ENCODE measurements around the gene ATP6V0E2. TPM values are rescaled to one million over a fixed set of nuclear protein-coding genes. Genes with fewer than 3 reads are reported as not detected.

Gene ATP6V0E2
- total RNA-seq, 1 experiment from 2014 or later: 28.8 TPM

DNA sequence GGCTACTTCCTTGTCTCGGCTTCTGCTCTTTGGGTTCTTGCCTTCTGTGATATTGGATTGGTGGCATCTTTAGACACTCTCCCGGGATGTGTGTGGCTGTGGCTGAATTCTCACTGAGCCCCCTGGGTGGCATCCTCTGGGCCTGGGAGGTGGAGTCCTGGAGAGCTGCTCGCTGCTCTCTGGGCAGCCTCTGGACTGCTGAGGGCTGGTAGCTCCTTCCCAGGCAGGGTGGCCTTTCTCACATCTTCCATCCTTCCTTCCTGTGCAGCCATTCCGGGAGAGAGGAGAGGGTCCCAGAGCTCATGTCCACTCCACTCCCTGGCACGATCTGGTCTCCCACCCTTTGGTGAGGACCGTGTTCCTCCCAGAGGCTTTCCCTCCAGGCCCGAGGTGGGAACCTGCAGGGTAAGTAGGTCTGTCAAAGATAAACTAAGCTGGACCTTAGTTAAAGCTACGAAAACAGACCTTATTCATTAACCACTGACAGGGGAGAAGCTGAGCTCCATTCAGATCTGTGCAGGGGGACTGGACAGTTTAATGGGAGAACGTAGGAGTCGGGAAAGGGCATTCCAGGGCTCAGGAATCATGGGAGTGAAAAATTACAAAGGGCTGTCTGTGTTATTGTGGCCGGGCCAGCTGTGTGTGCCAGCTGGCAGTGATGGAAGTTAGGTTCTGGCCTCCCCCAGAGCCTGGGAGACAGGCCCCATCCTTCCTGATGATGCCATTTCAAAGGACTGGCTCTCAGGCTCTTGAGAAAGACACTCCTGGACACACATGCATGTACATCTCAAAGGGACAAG lies 8.7 kb downstream of the ATP6V0E2 start:
- TF ChIP-seq, protein P1, sequence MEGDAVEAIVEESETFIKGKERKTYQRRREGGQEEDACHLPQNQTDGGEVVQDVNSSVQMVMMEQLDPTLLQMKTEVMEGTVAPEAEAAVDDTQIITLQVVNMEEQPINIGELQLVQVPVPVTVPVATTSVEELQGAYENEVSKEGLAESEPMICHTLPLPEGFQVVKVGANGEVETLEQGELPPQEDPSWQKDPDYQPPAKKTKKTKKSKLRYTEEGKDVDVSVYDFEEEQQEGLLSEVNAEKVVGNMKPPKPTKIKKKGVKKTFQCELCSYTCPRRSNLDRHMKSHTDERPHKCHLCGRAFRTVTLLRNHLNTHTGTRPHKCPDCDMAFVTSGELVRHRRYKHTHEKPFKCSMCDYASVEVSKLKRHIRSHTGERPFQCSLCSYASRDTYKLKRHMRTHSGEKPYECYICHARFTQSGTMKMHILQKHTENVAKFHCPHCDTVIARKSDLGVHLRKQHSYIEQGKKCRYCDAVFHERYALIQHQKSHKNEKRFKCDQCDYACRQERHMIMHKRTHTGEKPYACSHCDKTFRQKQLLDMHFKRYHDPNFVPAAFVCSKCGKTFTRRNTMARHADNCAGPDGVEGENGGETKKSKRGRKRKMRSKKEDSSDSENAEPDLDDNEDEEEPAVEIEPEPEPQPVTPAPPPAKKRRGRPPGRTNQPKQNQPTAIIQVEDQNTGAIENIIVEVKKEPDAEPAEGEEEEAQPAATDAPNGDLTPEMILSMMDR (IDR thresholded peaks at IDR 0.05; ENCODE audit: unreplicated experiment): no peak
- no TSS peak for BruUV-seq (replicated peaks)
- Mint-ChIP-seq H3K4me1 (ENCODE audit: low read depth, unreplicated experiment) (peaks cover 14% of the 10 kb centered on the region), H3K4me3 (ENCODE audit: low read depth, unreplicated experiment) (no peak overlapping the region), H3K27me3 (ENCODE audit: unreplicated experiment) (no peaks in the 10 kb centered on the region), H3K36me3 (ENCODE audit: insufficient read depth, unreplicated experiment) (no peaks in the 10 kb centered on the region), H3K9me3 (ENCODE audit: low read depth, unreplicated experiment) (no peaks in the 10 kb centered on the region), H3K27ac (ENCODE audit: unreplicated experiment) (no peak overlapping the region)
- CTCF ChIA-PET: no interaction called here
- no peak for DNase-seq
- intact Hi-C loops (cut with micrococcal nuclease; ENCODE audit: unreplicated experiment): loop anchor here (2.0 kb wide), 1 partner anchor 394 kb away; no protein-coding TSS in a partner anchor

DNA sequence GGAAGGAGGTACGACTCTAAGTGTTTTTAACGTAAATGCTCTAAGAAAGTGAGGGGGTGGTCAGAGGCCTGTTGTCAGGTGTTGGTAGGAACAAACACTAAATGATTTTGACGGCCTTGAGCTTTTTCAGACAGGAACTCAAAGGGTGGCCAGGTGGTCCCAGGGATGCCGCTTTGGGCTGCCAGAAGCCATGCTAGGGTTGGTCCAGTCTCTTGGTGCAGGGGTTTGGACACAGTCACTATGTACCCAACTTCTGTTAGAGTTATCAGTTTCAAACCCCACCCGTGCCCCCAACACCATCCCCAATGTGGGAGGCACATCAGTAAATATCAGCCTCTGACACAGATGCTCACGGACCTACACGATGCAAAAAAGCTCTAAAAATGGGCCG lies 9.3 kb downstream of the ATP6V0E2 start:
- no peaks in the 10 kb centered on the region for H3K9me3 Mint-ChIP-seq (ENCODE audit: low read depth, unreplicated experiment)
- DNase-seq: no peak
- peaks cover 14% of the 10 kb centered on the region for H3K4me1 Mint-ChIP-seq (ENCODE audit: low read depth, unreplicated experiment)
- H3K27ac Mint-ChIP-seq (ENCODE audit: unreplicated experiment): no peak overlapping the region
- H3K27me3 Mint-ChIP-seq (ENCODE audit: unreplicated experiment): no peaks in the 10 kb centered on the region
- TF ChIP-seq, protein P1 (IDR thresholded peaks at IDR 0.05; ENCODE audit: unreplicated experiment): no peak
- H3K4me3 Mint-ChIP-seq (ENCODE audit: low read depth, unreplicated experiment): no peak overlapping the region
- no TSS peak for BruUV-seq (replicated peaks)
- intact Hi-C loops (cut with micrococcal nuclease; ENCODE audit: unreplicated experiment): loop anchor here (2.0 kb wide), 1 partner anchor 394 kb away; no protein-coding TSS in a partner anchor
- no peaks in the 10 kb centered on the region for H3K36me3 Mint-ChIP-seq (ENCODE audit: insufficient read depth, unreplicated experiment)
- CTCF ChIA-PET: interaction anchor here (0.9 kb wide), 1 partner anchor 44 kb away, joined by 5 read pairs; the partner anchor contains the start of gene ZNF862

DNA sequence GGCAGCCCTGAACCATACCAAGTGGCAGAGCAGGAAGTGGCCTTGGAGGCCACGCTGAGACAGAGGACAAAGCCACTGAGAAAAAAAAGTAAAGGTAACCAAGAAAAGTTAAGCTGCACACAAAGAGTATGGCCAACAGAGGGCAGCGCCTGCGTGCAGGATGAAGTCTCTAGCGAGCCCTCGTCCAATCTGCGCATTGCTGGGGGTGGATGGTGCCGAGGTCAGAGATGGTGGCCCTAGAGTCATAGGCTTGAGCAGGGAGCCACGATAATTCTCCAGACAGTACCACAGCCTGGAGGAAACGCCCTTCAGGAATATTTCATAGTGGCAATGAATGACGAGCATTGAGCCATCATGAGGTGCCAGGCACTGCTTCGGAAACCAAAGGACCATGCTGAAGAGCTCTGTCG lies 9.7 kb downstream of the ATP6V0E2 start:
- H3K4me3 Mint-ChIP-seq (ENCODE audit: low read depth, unreplicated experiment): no peak overlapping the region
- CTCF ChIA-PET: interaction anchor here (0.9 kb wide), 2 partner anchors 45 to 221 kb away, joined by 5 read pairs; partner anchors contain the start of gene ZNF862
- no peaks in the 10 kb centered on the region for H3K27me3 Mint-ChIP-seq (ENCODE audit: unreplicated experiment)
- H3K4me1 Mint-ChIP-seq (ENCODE audit: low read depth, unreplicated experiment): peaks cover 14% of the 10 kb centered on the region
- no peaks in the 10 kb centered on the region for H3K9me3 Mint-ChIP-seq (ENCODE audit: low read depth, unreplicated experiment)
- H3K27ac Mint-ChIP-seq (ENCODE audit: unreplicated experiment): no peak overlapping the region
- DNase-seq: peak; percentile 54
- intact Hi-C loops (cut with micrococcal nuclease; ENCODE audit: unreplicated experiment): loop anchor here (2.0 kb wide), 1 partner anchor 393 kb away; no protein-coding TSS in a partner anchor
- no TSS peak for BruUV-seq (replicated peaks)
- no peaks in the 10 kb centered on the region for H3K36me3 Mint-ChIP-seq (ENCODE audit: insufficient read depth, unreplicated experiment)
- TF ChIP-seq, protein P1 (IDR thresholded peaks at IDR 0.05; ENCODE audit: unreplicated experiment): peak; percentile 60

DNA sequence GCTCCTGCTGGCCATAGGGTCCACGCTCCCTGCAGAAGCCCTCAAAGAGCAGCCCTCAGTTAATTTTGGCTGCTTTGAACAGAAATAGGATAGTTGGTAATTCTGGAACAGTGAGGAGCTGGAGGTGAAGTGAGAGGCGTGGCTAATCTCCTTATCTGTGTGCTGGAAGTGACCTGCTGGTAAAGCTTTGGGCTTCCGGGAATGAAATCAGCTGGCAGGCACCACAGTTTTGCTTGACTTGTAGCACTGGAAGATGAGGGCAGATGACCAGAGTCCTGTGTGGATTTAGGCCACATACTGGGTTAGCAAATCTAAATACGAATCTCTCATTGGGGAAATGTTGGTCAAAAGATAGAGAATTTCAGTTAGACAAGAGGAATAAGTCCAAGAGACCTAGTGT lies 10.2 kb downstream of the ATP6V0E2 start:
- no peak overlapping the region for H3K4me3 Mint-ChIP-seq (ENCODE audit: low read depth, unreplicated experiment)
- H3K4me1 Mint-ChIP-seq (ENCODE audit: low read depth, unreplicated experiment): peaks cover 14% of the 10 kb centered on the region
- no peak overlapping the region for H3K27ac Mint-ChIP-seq (ENCODE audit: unreplicated experiment)
- no TSS peak for BruUV-seq (replicated peaks)
- intact Hi-C loops (cut with micrococcal nuclease; ENCODE audit: unreplicated experiment): no loop called here
- no peaks in the 10 kb centered on the region for H3K9me3 Mint-ChIP-seq (ENCODE audit: low read depth, unreplicated experiment)
- no peak for DNase-seq
- CTCF ChIA-PET: interaction anchor here (0.9 kb wide), 2 partner anchors 45 to 221 kb away, joined by 5 read pairs; partner anchors contain the start of gene ZNF862
- TF ChIP-seq, protein P1 (IDR thresholded peaks at IDR 0.05; ENCODE audit: unreplicated experiment): no peak
- H3K36me3 Mint-ChIP-seq (ENCODE audit: insufficient read depth, unreplicated experiment): no peaks in the 10 kb centered on the region
- H3K27me3 Mint-ChIP-seq (ENCODE audit: unreplicated experiment): no peaks in the 10 kb centered on the region

All from Calu3 (cell line).